Endothelial cell of umbilical vein (primary cell): ENCODE data around the gene AMN. TPM values are rescaled to one million over a fixed set of nuclear protein-coding genes. Genes with fewer than 3 reads are reported as not detected.

ENCODE experiments used
- BruUV-seq: library from RNA; stranded (reverse); fragments of 400-500 nt; replicated peaks from 2 replicates; lab custom pipeline; 2021; lab: Mats Ljungman, UMichigan
- CTCF ChIA-PET: fragments of 300-600, 350-600 bp; sonication (Branson Sonifier 250); formaldehyde crosslinking; loops from one replicate; lab custom pipeline; 2021; ENCODE audit warnings: antibody characterized with exemption, inconsistent platforms; lab: Charles Lee
- POLR2A ChIA-PET: fragments of 300-600, 350-600 bp; sonication (Branson Sonifier 250); formaldehyde crosslinking; loops from one replicate; lab custom pipeline; 2021; ENCODE audit warnings: antibody characterized with exemption, inconsistent platforms; lab: Charles Lee
- DNase-seq: peaks from one replicate; pipeline ENCODE4 v3.0.0-alpha.2; 2011; ENCODE audit warnings: low read depth, low spot score
- FAIRE-seq: peaks from 2 replicates; lab custom pipeline; 2011; peaks lifted over from hg19 to GRCh38; lab: Jason Lieb, UNC
- H2AFZ ChIP-seq: 2 replicates; pipeline ENCODE4 v1.6.0; 2012; ENCODE audit warnings: low read depth, low read length, control low read depth, inconsistent platforms
- H3K27ac ChIP-seq: 2 replicates; pipeline ENCODE4 v1.5.1; 2011; ENCODE audit warnings: low read depth, mild to moderate bottlenecking, control low read depth, low read length, moderate library complexity; ENCODE audit not compliant: insufficient read depth
- H3K27me3 ChIP-seq, 2 experiments: 2 replicates each; pipeline versions ENCODE4 v1.6.0 to v1.6.1; 2011; ENCODE audit warnings: low read length in 2 of 2, mixed read lengths in 1 of 2; ENCODE audit not compliant: control insufficient read depth in 2 of 2, insufficient read depth in 2 of 2
- H3K36me3 ChIP-seq, 2 experiments: 2 replicates in 1 of 2; 3 replicates in 1 of 2; pipeline ENCODE4 v1.5.1; 2011; ENCODE audit warnings: low read length in 2 of 2, mild to moderate bottlenecking in 1 of 2, moderate library complexity in 1 of 2; ENCODE audit not compliant: control insufficient read depth in 2 of 2, insufficient read depth in 2 of 2; ENCODE audit errors: extremely low read depth in 1 of 2
- H3K4me1 ChIP-seq: 3 replicates; pipeline ENCODE4 v1.5.1; 2011; ENCODE audit warnings: mild to moderate bottlenecking, low read length; ENCODE audit not compliant: control insufficient read depth, insufficient read depth; ENCODE audit errors: extremely low read depth
- H3K4me2 ChIP-seq: 2 replicates; pipeline ENCODE4 v1.6.1; 2011; ENCODE audit warnings: low read length, control low read depth, mixed read lengths; ENCODE audit not compliant: insufficient read depth
- H3K4me3 ChIP-seq, 3 experiments: fragments of 200-600 bp in 1 of 3; sonication (generic), shearing (Covaris generic) in 1 of 3; replicated peaks in 1 of 3; 2 replicates each; pipeline ENCODE4 v1.5.1; 2011 to 2016; ENCODE audit warnings: control low read depth in 3 of 3, low read length in 3 of 3, mild to moderate bottlenecking in 2 of 3, inconsistent platforms in 1 of 3, low read depth in 1 of 3, moderate library complexity in 1 of 3; ENCODE audit not compliant: insufficient read depth in 1 of 3
- H3K79me2 ChIP-seq: 2 replicates; pipeline ENCODE4 v1.6.0; 2012; ENCODE audit warnings: low read length, inconsistent platforms; ENCODE audit not compliant: control insufficient read depth, insufficient read depth
- H3K9ac ChIP-seq: replicated peaks from 2 replicates; pipeline ENCODE3; 2011; ENCODE audit warnings: low read length, control low read depth; ENCODE audit not compliant: insufficient read depth; ENCODE audit errors: extremely low read depth
- H3K9me1 ChIP-seq: replicated peaks from 3 replicates; pipeline ENCODE4 v1.6.0; 2011; ENCODE audit warnings: mild to moderate bottlenecking, low read length; ENCODE audit not compliant: control insufficient read depth, insufficient read depth; ENCODE audit errors: extremely low read depth
- H3K9me3 ChIP-seq: replicated peaks from 2 replicates; pipeline ENCODE4 v1.5.1; 2012; ENCODE audit warnings: low read length, inconsistent platforms; ENCODE audit not compliant: control insufficient read depth, insufficient read depth
- H4K20me1 ChIP-seq: replicated peaks from 2 replicates; pipeline ENCODE3; 2011; ENCODE audit warnings: mild to moderate bottlenecking, low read length; ENCODE audit not compliant: control insufficient read depth, insufficient read depth; ENCODE audit errors: extremely low read depth
- EZH2 ChIP-seq: IDR thresholded peaks from 2 replicates; pipeline ENCODE4 v1.6.1; 2012; ENCODE audit warnings: borderline replicate concordance, low read depth, mild to moderate bottlenecking, moderate library complexity, low read length, inconsistent platforms; ENCODE audit not compliant: severe bottlenecking
- FOS ChIP-seq: IDR thresholded peaks from 2 replicates; pipeline ENCODE4 v1.6.1; 2011; ENCODE audit warnings: mild to moderate bottlenecking, low read length, moderate library complexity, borderline replicate concordance; ENCODE audit not compliant: insufficient read depth
- GATA2 ChIP-seq: IDR thresholded peaks from 2 replicates; pipeline ENCODE4 v1.7.0; 2011; ENCODE audit warnings: low read depth, mild to moderate bottlenecking, moderate library complexity, mixed read lengths, low read length; ENCODE audit not compliant: insufficient read length, insufficient read depth
- JUN ChIP-seq: IDR thresholded peaks from 2 replicates; pipeline ENCODE4 v1.6.1; 2011; ENCODE audit warnings: borderline replicate concordance, low read depth; ENCODE audit not compliant: insufficient read length, insufficient read depth
- MYC ChIP-seq: IDR thresholded peaks from one replicate; pipeline ENCODE4 v1.6.1; 2011; ENCODE audit warnings: mild to moderate bottlenecking, low read depth, low read length
- POLR2A ChIP-seq: IDR thresholded peaks from 2 replicates; pipeline ENCODE4 v1.6.1; 2012; ENCODE audit warnings: low read depth, mild to moderate bottlenecking, control low read depth, low read length
- POLR2AphosphoS5 ChIP-seq: IDR thresholded peaks from 2 replicates; pipeline ENCODE4 v1.6.1; 2012; ENCODE audit warnings: low read depth, mild to moderate bottlenecking, control low read depth, low read length, moderate library complexity; ENCODE audit not compliant: insufficient read depth
- dilution Hi-C: fragments of 300-500 bp; cut with MboI; formaldehyde crosslinking; loops from one replicate; pipeline ENCODE4 v1.15.0; 2019; ENCODE audit warnings: low sequenced_read_pairs; ENCODE audit not compliant: extremely low pct_ligation_motif_present
- intact Hi-C: fragments of 100-400 bp; cut with micrococcal nuclease; formaldehyde crosslinking; loops from one replicate; pipeline ENCODE4 v1.10.0; 2022
- polyA plus RNA-seq, 4 experiments: library from polyadenylated mRNA; depleted of rRNA in 3 of 4; stranded (reverse) in 3 of 4; unstranded in 1 of 4; fragments of >200 nt; gene quantifications; 2 replicates each; pipeline versions ENCODE4 v1.2.1 to v1.2.3, GENCODE V29; 2011 to 2012; ENCODE audit warnings: missing spikeins in 1 of 4
- total RNA-seq: library from RNA; stranded (reverse); gene quantifications from 2 replicates; pipeline ENCODE4 v1.2.3, GENCODE V29; 2021
- TF ChIP-seq, protein P1 (sequence below): IDR thresholded peaks from 2 replicates; pipeline ENCODE4 v1.6.1; 2011; ENCODE audit not compliant: insufficient read depth, insufficient read length
- TF ChIP-seq, protein P2 (sequence below), 2 donors: IDR thresholded peaks; 1 replicate in 1 of 2; 2 replicates in 1 of 2; pipeline ENCODE4 v1.5.1; 2011; ENCODE audit warnings: low read length in 2 of 2, mild to moderate bottlenecking in 2 of 2, moderate library complexity in 2 of 2, control low read depth in 1 of 2, inconsistent platforms in 1 of 2, low read depth in 1 of 2; ENCODE audit not compliant: insufficient read depth in 1 of 2; ENCODE audit errors: extremely low read depth in 1 of 2

Gene AMN
- total and polyA plus RNA-seq, 2 donors (not counting 3 experiments of a cell fraction or from before 2014, with no cell fraction given), result 0.03 TPM; not detected in 1

DNA sequence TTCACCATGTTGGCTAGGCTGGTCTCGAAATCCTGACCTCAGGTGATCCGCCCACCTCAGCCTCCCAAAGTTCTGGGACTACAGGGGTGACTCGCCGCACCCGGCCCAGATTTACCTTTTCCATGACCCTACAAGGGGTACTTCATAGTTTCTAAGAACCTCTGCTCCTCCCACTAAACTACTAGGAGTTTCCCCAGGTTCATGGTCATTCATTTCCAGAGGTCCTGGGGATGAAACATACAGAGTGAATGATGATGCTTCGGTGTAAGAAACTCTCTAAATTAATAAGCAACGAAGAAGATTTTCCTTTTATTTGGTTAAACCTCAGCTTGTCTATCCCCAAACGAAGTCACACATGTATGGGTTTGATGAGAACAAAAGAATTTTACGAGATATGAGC is 56.9 kb downstream of the AMN start:
- no peaks in the 10 kb centered on the region for H3K9me3 ChIP-seq
- H4K20me1 ChIP-seq, result no peaks in the 10 kb centered on the region
- FAIRE-seq (no peak), DNase-seq (no peak)
- no peaks in the 10 kb centered on the region for H3K27me3 ChIP-seq
- no peaks in the 10 kb centered on the region for H3K9me1 ChIP-seq
- H3K4me1 ChIP-seq, result no peaks in the 10 kb centered on the region
- dilution Hi-C loops (no loop called here), intact Hi-C loops (no loop called here)
- ChIA-PET CTCF (no interaction called here), POLR2A (interaction anchor here (0.6 kb wide), 1 partner anchor 50 kb away, joined by 7 read pairs; no protein-coding TSS in a partner anchor)
- no peaks in the 10 kb centered on the region for H3K79me2 ChIP-seq
- H2AFZ ChIP-seq, result no peak overlapping the region
- no peak overlapping the region for H3K4me3 ChIP-seq
- no peak overlapping the region for H3K9ac ChIP-seq
- BruUV-seq, result no TSS peak
- H3K36me3 ChIP-seq, result peaks cover 14 to 49% of the 10 kb centered on the region in 2 experiments
- no peak for TF ChIP-seq MYC
- TF ChIP-seq JUN, result no peak
- TF ChIP-seq, protein P1, sequence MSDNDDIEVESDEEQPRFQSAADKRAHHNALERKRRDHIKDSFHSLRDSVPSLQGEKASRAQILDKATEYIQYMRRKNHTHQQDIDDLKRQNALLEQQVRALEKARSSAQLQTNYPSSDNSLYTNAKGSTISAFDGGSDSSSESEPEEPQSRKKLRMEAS, result no peak
- no peak for TF ChIP-seq EZH2
- no peak for TF ChIP-seq GATA2
- TF ChIP-seq, protein P2, sequence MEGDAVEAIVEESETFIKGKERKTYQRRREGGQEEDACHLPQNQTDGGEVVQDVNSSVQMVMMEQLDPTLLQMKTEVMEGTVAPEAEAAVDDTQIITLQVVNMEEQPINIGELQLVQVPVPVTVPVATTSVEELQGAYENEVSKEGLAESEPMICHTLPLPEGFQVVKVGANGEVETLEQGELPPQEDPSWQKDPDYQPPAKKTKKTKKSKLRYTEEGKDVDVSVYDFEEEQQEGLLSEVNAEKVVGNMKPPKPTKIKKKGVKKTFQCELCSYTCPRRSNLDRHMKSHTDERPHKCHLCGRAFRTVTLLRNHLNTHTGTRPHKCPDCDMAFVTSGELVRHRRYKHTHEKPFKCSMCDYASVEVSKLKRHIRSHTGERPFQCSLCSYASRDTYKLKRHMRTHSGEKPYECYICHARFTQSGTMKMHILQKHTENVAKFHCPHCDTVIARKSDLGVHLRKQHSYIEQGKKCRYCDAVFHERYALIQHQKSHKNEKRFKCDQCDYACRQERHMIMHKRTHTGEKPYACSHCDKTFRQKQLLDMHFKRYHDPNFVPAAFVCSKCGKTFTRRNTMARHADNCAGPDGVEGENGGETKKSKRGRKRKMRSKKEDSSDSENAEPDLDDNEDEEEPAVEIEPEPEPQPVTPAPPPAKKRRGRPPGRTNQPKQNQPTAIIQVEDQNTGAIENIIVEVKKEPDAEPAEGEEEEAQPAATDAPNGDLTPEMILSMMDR (IDR thresholded peaks at IDR 0.05; ENCODE audit: extremely low read depth in 1 of 2, insufficient read depth in 1 of 2, low read depth in 1 of 2, low read length in 2 of 2), result no peak
- no peak for TF ChIP-seq FOS
- TF ChIP-seq POLR2AphosphoS5, result no peak
- TF ChIP-seq POLR2A, result no peak
- H3K27ac ChIP-seq, result no peak overlapping the region
- no peak overlapping the region for H3K4me2 ChIP-seq
